Dedifferentiated amniotic fluid mesenchymal stem cell (primary cell): ENCODE results near the gene KIAA1614.
"Not testable (repeated sequence)": the region's sequence is repeated elsewhere in the genome, so short reads cannot be mapped to it uniquely, and the experiment has no call there.

Experiments used
- DNase-seq: peaks from one replicate; pipeline ENCODE4 v3.0.0-alpha.2; 2016; ENCODE audit errors: extremely low spot score

KIAA1614 gene

DNA sequence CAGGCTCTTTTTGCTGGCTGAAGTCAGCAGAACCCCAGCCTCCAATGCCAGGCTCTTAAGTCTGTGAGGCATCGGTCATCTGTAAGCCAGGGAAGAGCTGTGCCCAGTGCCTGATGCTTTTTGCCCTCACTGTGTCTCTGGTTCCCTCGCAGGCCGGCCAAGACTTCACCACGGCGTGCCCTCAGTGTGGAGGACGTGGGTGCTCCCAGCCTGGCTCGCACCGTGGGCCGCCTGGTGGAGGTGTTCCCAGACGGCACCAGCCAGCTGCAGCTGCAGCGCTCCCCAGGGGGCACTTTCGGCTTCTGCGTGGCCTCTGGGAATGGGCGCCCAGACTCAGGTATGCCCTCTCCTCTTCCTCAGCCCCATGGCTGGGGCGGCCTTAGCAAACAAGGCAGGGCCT is 32.5 kb downstream of the KIAA1614 start:
- no peak for DNase-seq

- no peak for DNase-seq
These were observed 32.9 kb downstream of the KIAA1614 start for GRCh38 chr1:180945551-180945950.

GRCh38 chr1:180946056-180946455 is 33.4 kb downstream of the KIAA1614 start:
- DNase-seq, result no peak

- no peak for DNase-seq
These were observed 34.1 kb downstream of the KIAA1614 start for GRCh38 chr1:180946541-180947498.

DNA sequence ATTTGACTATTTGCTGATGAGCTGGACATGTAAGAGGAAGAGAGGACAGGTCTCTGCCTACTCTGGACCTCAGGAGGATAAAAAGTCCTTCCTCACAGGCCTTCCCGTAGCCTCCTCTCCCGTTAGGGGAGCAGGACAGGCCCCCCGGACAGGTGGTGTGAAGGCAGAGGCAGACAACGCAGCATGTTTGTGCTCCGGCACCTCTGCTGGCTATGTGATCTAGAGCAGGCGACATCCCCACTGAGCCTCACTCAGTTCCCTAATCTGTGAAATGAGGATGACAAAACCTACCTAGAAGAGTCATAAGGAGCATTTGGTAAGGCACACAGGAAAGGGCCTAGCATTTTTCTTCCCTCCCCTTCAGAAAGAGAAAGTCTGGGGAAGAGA is 34.8 kb downstream of the KIAA1614 start:
- no peak for DNase-seq

GRCh38 chr1:180947901-180948640 is 35.4 kb downstream of the KIAA1614 start:
- DNase-seq, result no peak

DNA sequence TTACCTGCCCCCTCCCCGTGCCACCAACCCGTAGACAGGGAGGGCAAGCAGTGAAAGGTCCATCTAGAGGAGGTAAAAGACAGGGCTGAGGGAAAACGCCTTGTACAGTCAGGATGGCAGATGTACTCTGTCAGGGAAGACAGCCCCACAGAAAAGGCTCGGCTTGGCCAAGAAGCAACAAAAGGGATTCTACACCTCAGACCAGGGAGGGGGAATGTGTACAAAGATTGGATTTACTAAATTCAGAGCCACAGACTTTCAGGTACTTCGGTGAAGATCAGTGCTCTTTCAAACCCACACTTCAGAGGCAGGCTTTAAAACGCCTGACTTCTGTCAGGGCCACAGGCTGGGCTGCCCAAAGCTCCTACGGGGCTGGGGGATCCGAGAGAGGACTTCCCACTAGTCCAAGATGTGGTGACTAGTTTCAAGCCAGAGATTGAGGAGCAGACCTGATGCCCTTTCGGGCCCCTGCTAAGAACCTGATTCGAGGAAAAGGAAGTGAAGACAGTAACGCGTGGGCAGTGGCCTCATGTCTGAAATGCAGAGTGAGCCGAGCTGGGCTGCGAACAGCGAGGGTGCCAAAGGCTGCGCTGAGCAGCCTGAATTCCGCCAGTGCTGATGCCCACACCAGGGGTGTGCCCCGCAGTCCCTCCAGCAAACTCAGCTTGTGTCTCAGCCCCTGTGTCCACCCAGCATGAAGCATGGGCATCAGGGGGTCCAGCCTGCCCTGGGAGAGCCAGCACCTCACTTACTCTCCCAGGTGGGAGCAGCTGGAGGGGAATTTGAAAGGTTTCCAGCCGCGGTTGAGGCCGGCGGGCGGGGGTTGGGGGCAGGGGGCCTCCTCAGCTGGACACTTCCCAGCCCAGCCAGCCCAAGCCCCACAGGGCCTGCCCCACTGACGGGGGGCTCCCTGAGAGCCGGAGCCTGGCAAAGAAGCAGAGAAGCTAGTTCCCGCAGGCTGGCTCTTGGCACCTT is 36.2 kb downstream of the KIAA1614 start:
- no peak for DNase-seq

GRCh38 chr1:180949616-180950000 is 36.9 kb downstream of the KIAA1614 start:
- DNase-seq, result no peak

- DNase-seq, result no peak
These were observed 37.6 kb downstream of the KIAA1614 start for GRCh38 chr1:180950321-180950720.

DNA sequence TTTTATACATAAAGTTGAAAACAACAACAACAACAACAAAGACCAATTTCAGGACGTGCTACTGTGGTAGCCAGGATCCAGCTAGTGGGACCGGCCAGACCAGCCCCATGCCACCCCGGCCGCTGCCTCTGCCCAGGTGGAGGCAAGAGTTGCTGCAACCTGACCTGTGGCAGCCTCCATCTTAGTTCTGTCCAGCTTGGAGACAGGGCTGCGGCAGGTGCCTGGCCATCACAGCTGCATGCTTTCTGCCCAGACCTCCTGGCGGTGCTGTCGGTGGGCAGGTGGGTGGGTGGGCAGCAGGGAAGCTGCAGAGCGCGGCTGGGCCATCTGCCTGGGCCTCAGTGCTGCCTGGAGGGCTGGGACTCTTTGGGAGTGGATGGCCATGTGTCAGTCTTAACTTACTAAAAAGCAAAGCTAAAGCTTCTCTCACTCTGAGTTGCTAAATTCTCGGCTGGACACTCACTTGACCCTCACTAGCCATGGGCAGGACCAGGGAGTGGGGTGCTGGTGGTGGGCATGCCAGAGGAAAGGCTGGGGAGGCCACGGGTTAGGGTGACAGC is 38.6 kb downstream of the KIAA1614 start:
- no peak for DNase-seq

DNA sequence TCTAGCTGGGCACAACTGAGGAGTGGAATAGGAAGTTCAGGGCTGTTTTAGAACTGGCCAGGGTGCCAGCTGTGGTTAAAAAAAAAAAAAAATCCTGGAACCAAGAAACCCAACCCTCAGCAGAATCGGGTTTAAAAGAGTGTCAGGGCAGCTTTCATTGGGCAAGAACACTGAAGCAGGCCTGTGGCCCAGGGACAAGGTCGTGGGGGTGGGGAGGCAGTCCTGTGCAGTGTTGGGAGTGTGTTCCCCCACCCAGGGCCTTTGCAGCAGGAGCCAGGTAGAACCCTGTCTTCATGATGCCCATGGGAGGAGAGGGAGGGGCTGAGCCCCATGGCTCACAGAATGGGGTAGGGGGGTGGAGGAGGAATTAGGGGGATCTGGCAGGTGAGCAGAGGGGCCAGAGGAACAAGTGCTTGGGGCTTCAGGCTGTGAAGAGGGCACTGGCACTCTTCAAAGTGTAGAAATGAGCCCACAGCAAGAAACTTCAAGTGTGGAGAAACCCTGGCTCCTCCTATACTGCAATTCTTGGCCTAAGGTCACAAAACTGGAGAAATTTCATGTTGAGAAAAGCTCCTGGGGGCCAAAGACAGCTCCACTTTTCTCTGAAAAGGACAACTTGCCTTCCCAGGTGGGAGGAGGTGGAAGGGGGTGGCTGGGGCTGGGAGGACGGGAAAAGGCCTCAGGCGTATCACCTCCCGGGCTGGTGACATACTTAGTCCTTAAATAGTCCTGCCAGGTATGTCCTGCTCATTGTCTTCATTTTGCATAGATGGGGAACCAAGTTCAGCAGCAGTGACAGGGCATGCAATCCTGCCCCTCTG is 39.3 kb downstream of the KIAA1614 start:
- no peak for DNase-seq

DNA sequence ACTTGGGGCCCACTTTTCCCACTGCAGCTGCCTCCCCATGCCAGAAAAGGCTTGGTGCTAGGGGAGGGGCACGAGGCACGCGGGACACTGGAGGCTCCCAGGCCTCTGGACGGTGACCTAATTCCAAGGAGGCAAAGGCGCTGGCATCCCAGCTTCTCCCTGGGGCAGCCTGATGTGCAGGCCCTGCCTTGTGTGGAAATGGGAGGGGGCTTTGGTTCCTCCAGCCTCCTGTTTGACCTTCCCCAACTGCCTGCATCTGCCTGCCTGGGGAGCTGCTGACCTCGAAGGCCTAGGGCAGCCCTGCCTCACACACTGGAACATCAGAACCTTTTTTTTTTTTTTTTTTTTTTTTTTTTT is 39.9 kb downstream of the KIAA1614 start:
- no peak for DNase-seq

DNA sequence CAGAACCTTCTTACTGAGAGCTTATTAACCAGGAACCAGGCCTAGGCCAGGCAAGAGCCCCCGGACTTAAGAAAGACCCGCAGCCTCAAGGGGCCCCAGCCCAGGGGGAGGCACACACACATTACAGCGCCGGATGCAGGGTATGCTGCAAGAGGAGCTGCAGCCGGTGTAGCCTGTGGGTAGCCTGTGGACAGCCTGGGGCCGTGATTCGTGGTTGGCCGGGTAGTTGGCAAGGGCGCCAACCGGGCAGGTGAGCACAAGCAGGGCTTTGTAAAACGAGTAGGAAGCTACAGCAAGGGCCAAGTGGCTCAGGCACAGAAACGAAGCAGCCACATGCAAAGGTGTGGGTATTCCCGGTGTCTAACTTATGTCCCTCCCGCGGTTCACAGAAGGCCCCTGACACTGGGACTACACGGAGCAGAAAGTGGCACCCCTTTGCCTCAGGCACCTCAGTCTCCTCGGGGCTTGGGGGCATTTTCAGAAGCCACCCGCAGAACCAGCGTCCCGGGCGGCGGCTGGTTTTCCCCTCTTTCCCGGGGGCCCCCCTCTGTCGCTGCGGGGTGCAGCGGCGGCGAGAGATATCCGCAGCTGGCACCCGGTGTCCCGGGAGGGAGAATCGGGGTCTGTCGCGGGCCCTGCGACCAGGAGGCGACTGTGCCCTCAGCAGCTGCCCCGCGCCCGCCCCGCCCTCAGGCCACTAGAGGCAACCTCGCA is 40.8 kb downstream of the KIAA1614 start:
- DNase-seq, result no peak

DNA sequence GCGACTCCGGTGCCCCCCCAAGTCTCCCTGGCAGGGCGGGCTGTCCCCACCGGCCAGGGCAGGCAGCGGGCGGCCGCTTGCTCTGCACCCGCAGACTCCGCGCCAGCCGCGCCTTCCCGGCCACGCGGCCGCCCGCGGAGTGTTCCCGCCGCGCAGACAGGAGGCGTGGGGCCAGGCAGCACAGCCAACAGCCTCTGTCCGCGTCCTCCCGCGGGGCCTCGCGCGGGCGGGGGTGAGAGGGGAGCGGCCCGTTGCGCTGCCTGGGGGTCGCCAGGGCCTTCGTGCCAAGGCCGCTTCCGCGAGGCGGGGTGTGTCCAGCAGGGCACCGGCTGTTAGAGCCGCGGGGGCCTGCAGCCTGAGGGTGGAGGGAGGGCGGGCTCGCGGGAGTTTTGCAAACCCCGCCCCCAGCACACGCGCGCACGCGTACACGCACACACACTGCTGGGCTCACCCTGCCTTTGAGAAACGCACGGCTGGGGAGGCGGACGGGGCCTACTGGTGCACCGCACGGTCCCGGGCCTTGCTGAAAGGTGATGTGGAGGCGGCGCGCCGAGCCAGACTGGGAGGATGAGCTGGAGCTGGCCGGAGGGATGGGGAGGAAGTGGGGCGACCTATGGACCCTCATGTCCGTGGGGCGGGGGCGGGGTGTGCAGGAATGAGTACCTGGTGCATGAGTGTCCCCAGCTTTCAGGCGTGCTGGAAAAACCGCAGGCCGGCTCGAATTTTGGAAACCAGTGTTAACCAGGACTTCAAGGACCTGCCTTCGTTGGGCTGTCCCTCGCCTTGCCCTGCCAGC is 41.5 kb downstream of the KIAA1614 start:
- DNase-seq, result no peak

GRCh38 chr1:180954801-180955165 is 42.1 kb downstream of the KIAA1614 start:
- no peak for DNase-seq

DNA sequence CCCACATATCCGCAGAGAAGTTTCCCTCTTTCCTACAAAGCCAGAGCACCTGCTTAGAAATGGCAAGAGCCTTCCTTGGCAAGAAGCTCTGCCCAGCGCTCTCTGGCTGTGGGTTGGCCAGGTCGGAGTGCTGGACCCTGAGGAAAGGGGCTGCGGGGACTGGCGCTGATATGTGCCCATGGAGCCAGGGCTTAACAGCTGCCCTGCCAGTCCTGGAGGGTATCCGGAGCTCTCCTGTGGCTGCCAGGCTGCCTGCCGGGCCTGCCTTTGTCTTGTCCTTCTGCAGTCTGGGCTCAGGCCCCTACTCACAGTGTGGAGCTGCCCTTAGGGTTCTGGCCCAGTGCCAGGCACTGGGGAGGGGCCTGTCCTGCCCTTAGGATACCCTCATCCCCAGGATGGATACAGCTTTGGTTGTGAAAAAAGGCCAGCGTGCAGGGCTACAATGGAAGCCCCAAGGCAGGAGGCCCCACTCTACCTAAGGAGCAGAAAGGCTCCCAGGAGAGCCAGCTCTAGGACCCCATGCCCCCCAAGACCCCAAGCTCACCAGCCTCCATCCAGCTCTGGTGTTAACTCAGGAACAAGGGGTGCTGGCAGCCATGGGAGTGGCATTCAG is 43.4 kb downstream of the KIAA1614 start:
- DNase-seq, result no peak

DNA sequence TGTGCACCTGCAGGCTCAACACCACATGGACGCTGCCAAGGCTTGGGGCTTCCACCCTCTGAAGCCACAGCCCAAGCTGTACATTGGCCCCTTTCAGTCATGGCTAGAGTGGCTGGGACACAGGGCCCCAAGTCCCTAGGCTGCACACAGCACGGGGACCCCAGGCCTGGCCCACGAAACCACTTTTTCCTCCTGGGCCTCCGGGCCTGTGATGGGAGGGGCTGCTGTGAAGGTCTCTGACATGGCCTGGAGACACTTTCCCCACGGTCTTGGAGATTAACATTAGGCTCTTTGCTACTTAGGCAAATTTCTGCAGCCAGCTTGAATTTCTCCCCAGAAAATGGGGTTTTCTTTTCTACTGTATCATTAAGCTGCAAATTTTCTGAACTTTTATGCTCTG is 46.9 kb downstream of the KIAA1614 start:
- not testable (repeated sequence) for DNase-seq

- no peak for DNase-seq
These were observed 48.9 kb downstream of the KIAA1614 start for GRCh38 chr1:180961622-180962021.

- no peak for DNase-seq
These were observed 49.5 kb downstream of the KIAA1614 start for GRCh38 chr1:180962178-180962577.
